B cell (primary cell): ENCODE results near the gene CEMIP. TPM values are rescaled to one million over a fixed set of nuclear protein-coding genes. Genes with fewer than 3 reads are reported as not detected.

ENCODE experiments used
- ATAC-seq: fragments of 200-7000 bp; cut with Tn5 transposase; one replicate; pipeline ENCODE4 v1.10.0; 2021; ENCODE audit warnings: low read depth, mild to moderate bottlenecking, moderate number of reproducible peaks, moderate library complexity
- CTCF ChIA-PET: fragments of 350-600 bp; sonication (Branson Sonifier 250); formaldehyde crosslinking; loops from one replicate; lab custom pipeline; 2021; ENCODE audit warnings: antibody characterized with exemption, inconsistent platforms; lab: Charles Lee
- POLR2A ChIA-PET: fragments of 350-600 bp; sonication (Branson Sonifier 250); formaldehyde crosslinking; loops from one replicate; lab custom pipeline; 2021; ENCODE audit warnings: antibody characterized with exemption; lab: Charles Lee
- DNase-seq: peaks from one replicate; pipeline ENCODE4 v3.0.0; 2013
- H2AFZ ChIP-seq: 2 replicates; pipeline ENCODE4 v1.6.1; 2012; ENCODE audit warnings: mild to moderate bottlenecking, low read depth, low read length; ENCODE audit not compliant: insufficient read depth, poor library complexity, severe bottlenecking
- H3K27ac ChIP-seq, 2 donors: 1 replicate in 1 of 2; 2 replicates in 1 of 2; pipeline ENCODE4 v1.5.1; 2012 to 2013; ENCODE audit warnings: low read length in 2 of 2, mild to moderate bottlenecking in 2 of 2, moderate library complexity in 1 of 2
- H3K27me3 ChIP-seq, 4 experiments: fragments of 200-600 bp in 1 of 4; sonication (generic) in 1 of 4; replicated peaks in 1 of 4; 1 replicate in 2 of 4; 2 replicates in 2 of 4; pipeline versions ENCODE4 v1.6.1 to v1.7.0; 2013 to 2016; ENCODE audit warnings: low read length in 3 of 4, mild to moderate bottlenecking in 2 of 4, mixed read lengths in 1 of 4, moderate library complexity in 1 of 4; ENCODE audit not compliant: insufficient read depth in 4 of 4, control insufficient read depth in 3 of 4; ENCODE audit errors: control extremely low read depth in 1 of 4
- H3K36me3 ChIP-seq, 2 experiments: replicated peaks in 1 of 2; 1 replicate in 1 of 2; 2 replicates in 1 of 2; pipeline versions ENCODE4 v1.6.1 to v1.7.1; 2013; ENCODE audit warnings: low read length in 1 of 2; ENCODE audit not compliant: insufficient read depth in 2 of 2, control insufficient read depth in 1 of 2; ENCODE audit errors: control extremely low read depth in 1 of 2, extremely low read depth in 1 of 2
- H3K4me1 ChIP-seq, 2 donors: fragments of 200-600 bp in 1 of 2; sonication (generic) in 1 of 2; 1 replicate in 1 of 2; 2 replicates in 1 of 2; pipeline versions ENCODE4 v1.5.1 to v1.6.1; 2013 to 2017; ENCODE audit warnings: low read length in 2 of 2; ENCODE audit not compliant: control insufficient read depth in 2 of 2, insufficient read depth in 2 of 2
- H3K4me2 ChIP-seq: replicated peaks from 2 replicates; pipeline ENCODE3; 2012; ENCODE audit warnings: mild to moderate bottlenecking, low read depth, low read length; ENCODE audit not compliant: poor library complexity, severe bottlenecking
- H3K4me3 ChIP-seq, 5 experiments: fragments of 200-600 bp in 1 of 5; sonication (generic) in 1 of 5; 1 replicate in 3 of 5; 2 replicates in 2 of 5; pipeline versions ENCODE4 v1.5.1 to v1.7.0; 2011 to 2016; ENCODE audit warnings: low read length in 4 of 5, mild to moderate bottlenecking in 4 of 5, low read depth in 2 of 5, control low read depth in 1 of 5, moderate library complexity in 1 of 5; ENCODE audit not compliant: insufficient read depth in 1 of 5; ENCODE audit errors: control extremely low read depth in 1 of 5, extremely low read depth in 1 of 5
- H3K79me2 ChIP-seq: fragments of 200-600 bp; sonication (generic); one replicate; pipeline ENCODE4 v1.6.0; 2016; ENCODE audit warnings: low read length; ENCODE audit not compliant: control insufficient read depth, insufficient read depth
- H3K9ac ChIP-seq: fragments of 200-600 bp; sonication (generic); 2 replicates; pipeline ENCODE4 v1.6.1; 2017; ENCODE audit warnings: mild to moderate bottlenecking, low read length, moderate library complexity
- H3K9me3 ChIP-seq, 3 donors: one replicate each; pipeline versions ENCODE4 v1.6.1 to v1.7.1; 2013; ENCODE audit warnings: low read length in 2 of 3; ENCODE audit not compliant: control insufficient read depth in 2 of 3, insufficient read depth in 1 of 3; ENCODE audit errors: control extremely low read depth in 1 of 3
- H4K20me1 ChIP-seq: 2 replicates; pipeline ENCODE4 v1.6.0; 2012; ENCODE audit warnings: mild to moderate bottlenecking, low read length; ENCODE audit not compliant: insufficient read depth, control insufficient read depth, poor library complexity, severe bottlenecking
- H3K27ac Mint-ChIP-seq: one replicate; pipeline ENCODE4 v1.8.0; 2021; ENCODE audit warnings: mixed read lengths
- H3K27me3 Mint-ChIP-seq: one replicate; pipeline ENCODE4 v1.8.0; 2021; ENCODE audit warnings: mixed read lengths
- H3K4me1 Mint-ChIP-seq: one replicate; pipeline ENCODE4 v1.8.0; 2021; ENCODE audit warnings: mixed read lengths
- H3K4me3 Mint-ChIP-seq: one replicate; pipeline ENCODE4 v1.8.0; 2021; ENCODE audit warnings: mixed read lengths
- H3K9me3 Mint-ChIP-seq: one replicate; pipeline ENCODE4 v1.8.0; 2022; ENCODE audit warnings: mixed read lengths; ENCODE audit not compliant: insufficient read depth
- CTCF ChIP-seq: fragments of 200-600 bp; IDR thresholded peaks from one replicate; pipeline ENCODE4 v1.8.0; 2022; ENCODE audit warnings: antibody characterized with exemption, mild to moderate bottlenecking
- EZH2 ChIP-seq: IDR thresholded peaks from 2 replicates; pipeline ENCODE4 v1.6.1; 2012; ENCODE audit warnings: borderline replicate concordance, low read depth, mild to moderate bottlenecking, moderate library complexity, low read length; ENCODE audit not compliant: insufficient read depth, poor library complexity, severe bottlenecking
- WGBS: methylation state at CpG from one replicate; pipeline ENCODE4 v1.1.5; 2013; ENCODE audit warnings: missing lambda C conversion rate; ENCODE audit not compliant: insufficient coverage; 5-methylcytosine and 5-hydroxymethylcytosine counted together
- intact Hi-C: fragments of 100-400 bp; cut with micrococcal nuclease; formaldehyde crosslinking; loops from one replicate; pipeline ENCODE4 v1.10.0; 2022
- polyA plus RNA-seq: library from polyadenylated mRNA; depleted of rRNA; stranded (reverse); fragments of >200 nt; gene quantifications from 2 replicates; pipeline ENCODE4 v1.2.3, GENCODE V29; 2012
- total RNA-seq, 2 donors: library from RNA; stranded (reverse); fragments of 120-200 nt in 1 of 2; gene quantifications; 1 replicate in 1 of 2; 2 replicates in 1 of 2; pipeline versions ENCODE4 v1.2.3 to v1.2.4, GENCODE V29; 2013 to 2022

Gene CEMIP
- total and polyA plus RNA-seq, 2 donors (not counting 1 experiment from before 2014, with no cell fraction given) = 0.32 TPM; not detected in 1

GRCh38 chr15:80895965-80896364 lies 116.8 kb downstream of the CEMIP start:
- Mint-ChIP-seq H3K4me1 (no peaks in the 10 kb centered on the region), H3K27me3 (peaks cover 1% of the 10 kb centered on the region), H3K9me3 (peaks cover 6% of the 10 kb centered on the region), H3K4me3 (no peak overlapping the region), H3K27ac (no peak overlapping the region)
- Histone ChIP-seq H3K4me2 (no peak overlapping the region), H3K9ac (no peak overlapping the region), H4K20me1 (no peaks in the 10 kb centered on the region), H3K79me2 (no peaks in the 10 kb centered on the region), H3K4me3 (no peak overlapping the region), H3K27ac (no peak overlapping the region), H3K9me3 (peaks cover 1 to 4% (median 3%) of the 10 kb centered on the region in 3 donors), H3K27me3 (no peaks in the 10 kb centered on the region), H3K36me3 (no peaks in the 10 kb centered on the region), H3K4me1 (no peaks in the 10 kb centered on the region), H2AFZ (no peak overlapping the region)
- ATAC-seq (no peak), DNase-seq (no peak)
- intact Hi-C loops = no loop called here
- CTCF ChIA-PET = no interaction called here
- no CpG with 5 or more reads among the region's 2 CpGs for WGBS
- POLR2A ChIA-PET = no interaction called here
- no peak for TF ChIP-seq CTCF
- TF ChIP-seq EZH2 = no peak

GRCh38 chr15:80898040-80898439 lies 118.9 kb downstream of the CEMIP start:
- WGBS = 80% methylated on average over 1 of the region's 2 CpGs
- ChIA-PET CTCF (no interaction called here), POLR2A (no interaction called here)
- Histone ChIP-seq H3K9ac (no peak overlapping the region), H3K4me2 (no peak overlapping the region), H3K79me2 (no peaks in the 10 kb centered on the region), H3K9me3 (peaks cover 1 to 4% (median 3%) of the 10 kb centered on the region in 3 donors), H3K4me1 (no peaks in the 10 kb centered on the region), H3K4me3 (no peak overlapping the region), H4K20me1 (no peaks in the 10 kb centered on the region), H3K27me3 (no peaks in the 10 kb centered on the region), H2AFZ (no peak overlapping the region), H3K27ac (no peak overlapping the region), H3K36me3 (no peaks in the 10 kb centered on the region)
- H3K9me3 Mint-ChIP-seq = peaks cover 6% of the 10 kb centered on the region
- H3K4me1 Mint-ChIP-seq = no peaks in the 10 kb centered on the region
- H3K27me3 Mint-ChIP-seq = no peaks in the 10 kb centered on the region
- DNase-seq (no peak), ATAC-seq (no peak)
- TF ChIP-seq CTCF (no peak), EZH2 (no peak)
- H3K4me3 Mint-ChIP-seq = no peak overlapping the region
- H3K27ac Mint-ChIP-seq = no peak overlapping the region
- intact Hi-C loops = no loop called here
